Hematopoietic multipotent progenitor cell (in vitro differentiated cells): ENCODE data around the gene HADHB. TPM values are rescaled to one million over a fixed set of nuclear protein-coding genes. Genes with fewer than 3 reads are reported as not detected.
"Not testable (repeated sequence)": the region's sequence is repeated elsewhere in the genome, so short reads cannot be mapped to it uniquely, and the experiment has no call there.

Experiments
- DNase-seq, 3 donors: peaks; one replicate each; pipeline ENCODE4 v3.0.0-alpha.2; 2011 to 2015; ENCODE audit warnings: low read depth in 2 of 3, low spot score in 2 of 3
- total RNA-seq: library from RNA; depleted of rRNA; stranded (reverse); fragments of >200 nt; gene quantifications from one replicate; pipeline ENCODE4 v1.2.3, GENCODE V29; 2012

Gene HADHB
- total RNA-seq, 1 donor: 82.9 TPM

GRCh38 chr2:26325851-26326250 is 81.1 kb downstream of the HADHB start:
- DNase-seq: no peak

GRCh38 chr2:26326514-26326913 is 81.8 kb downstream of the HADHB start:
- no peak for DNase-seq

- no peak for DNase-seq
Observed at GRCh38 chr2:26327291-26328272, 82.8 kb downstream of the HADHB start.

GRCh38 chr2:26329083-26329482 is 84.3 kb downstream of the HADHB start:
- not testable (repeated sequence) for DNase-seq

- DNase-seq: peak; percentile 49 to 85 (median 82)
Observed at GRCh38 chr2:26330114-26330549, 85.4 kb downstream of the HADHB start.

- DNase-seq: no peak
Observed at GRCh38 chr2:26330604-26331003, 85.9 kb downstream of the HADHB start.

- not testable (repeated sequence) for DNase-seq
Observed at GRCh38 chr2:26331321-26331720, 86.6 kb downstream of the HADHB start.

- DNase-seq: no peak
Observed at GRCh38 chr2:26333293-26333692, 88.6 kb downstream of the HADHB start.

- no peak for DNase-seq
Observed at GRCh38 chr2:26335231-26335630, 90.5 kb downstream of the HADHB start.

GRCh38 chr2:26336719-26337118 is 92.0 kb downstream of the HADHB start:
- DNase-seq: no peak

GRCh38 chr2:26337298-26337697 is 92.6 kb downstream of the HADHB start:
- DNase-seq: no peak

Other genes with a start within 250 kb of the HADHB start
- 29.1 TPM for gene RAB10, start 210.9 kb upstream of the HADHB start, total RNA-seq
- gene GAREM2, start 71.9 kb upstream of the HADHB start, total RNA-seq: 0.54 TPM
- 111 TPM for gene HADHA, start 307 bp upstream of the HADHB start, total RNA-seq
- 24.5 TPM for gene SELENOI, start 101.2 kb downstream of the HADHB start, total RNA-seq
- 1.1 TPM for gene ADGRF3, start 101.8 kb downstream of the HADHB start, total RNA-seq
- gene DRC1, start 157.0 kb downstream of the HADHB start, total RNA-seq: not detected
- gene OTOF, start 233.2 kb downstream of the HADHB start, total RNA-seq: 0.27 TPM